Mesangial cell (primary cell): ENCODE data around the gene IPO13. TPM values are rescaled to one million over a fixed set of nuclear protein-coding genes. Genes with fewer than 3 reads are reported as not detected.

Experiments used
- total RNA-seq: library from RNA; depleted of rRNA; stranded (reverse); fragments of >200 nt; gene quantifications from 2 replicates; pipeline ENCODE4 v1.2.3, GENCODE V29; 2015

IPO13 gene, protein sequence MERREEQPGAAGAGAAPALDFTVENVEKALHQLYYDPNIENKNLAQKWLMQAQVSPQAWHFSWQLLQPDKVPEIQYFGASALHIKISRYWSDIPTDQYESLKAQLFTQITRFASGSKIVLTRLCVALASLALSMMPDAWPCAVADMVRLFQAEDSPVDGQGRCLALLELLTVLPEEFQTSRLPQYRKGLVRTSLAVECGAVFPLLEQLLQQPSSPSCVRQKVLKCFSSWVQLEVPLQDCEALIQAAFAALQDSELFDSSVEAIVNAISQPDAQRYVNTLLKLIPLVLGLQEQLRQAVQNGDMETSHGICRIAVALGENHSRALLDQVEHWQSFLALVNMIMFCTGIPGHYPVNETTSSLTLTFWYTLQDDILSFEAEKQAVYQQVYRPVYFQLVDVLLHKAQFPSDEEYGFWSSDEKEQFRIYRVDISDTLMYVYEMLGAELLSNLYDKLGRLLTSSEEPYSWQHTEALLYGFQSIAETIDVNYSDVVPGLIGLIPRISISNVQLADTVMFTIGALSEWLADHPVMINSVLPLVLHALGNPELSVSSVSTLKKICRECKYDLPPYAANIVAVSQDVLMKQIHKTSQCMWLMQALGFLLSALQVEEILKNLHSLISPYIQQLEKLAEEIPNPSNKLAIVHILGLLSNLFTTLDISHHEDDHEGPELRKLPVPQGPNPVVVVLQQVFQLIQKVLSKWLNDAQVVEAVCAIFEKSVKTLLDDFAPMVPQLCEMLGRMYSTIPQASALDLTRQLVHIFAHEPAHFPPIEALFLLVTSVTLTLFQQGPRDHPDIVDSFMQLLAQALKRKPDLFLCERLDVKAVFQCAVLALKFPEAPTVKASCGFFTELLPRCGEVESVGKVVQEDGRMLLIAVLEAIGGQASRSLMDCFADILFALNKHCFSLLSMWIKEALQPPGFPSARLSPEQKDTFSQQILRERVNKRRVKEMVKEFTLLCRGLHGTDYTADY
- 24.3 and 29.8 TPM in 2 replicates for total RNA-seq

DNA sequence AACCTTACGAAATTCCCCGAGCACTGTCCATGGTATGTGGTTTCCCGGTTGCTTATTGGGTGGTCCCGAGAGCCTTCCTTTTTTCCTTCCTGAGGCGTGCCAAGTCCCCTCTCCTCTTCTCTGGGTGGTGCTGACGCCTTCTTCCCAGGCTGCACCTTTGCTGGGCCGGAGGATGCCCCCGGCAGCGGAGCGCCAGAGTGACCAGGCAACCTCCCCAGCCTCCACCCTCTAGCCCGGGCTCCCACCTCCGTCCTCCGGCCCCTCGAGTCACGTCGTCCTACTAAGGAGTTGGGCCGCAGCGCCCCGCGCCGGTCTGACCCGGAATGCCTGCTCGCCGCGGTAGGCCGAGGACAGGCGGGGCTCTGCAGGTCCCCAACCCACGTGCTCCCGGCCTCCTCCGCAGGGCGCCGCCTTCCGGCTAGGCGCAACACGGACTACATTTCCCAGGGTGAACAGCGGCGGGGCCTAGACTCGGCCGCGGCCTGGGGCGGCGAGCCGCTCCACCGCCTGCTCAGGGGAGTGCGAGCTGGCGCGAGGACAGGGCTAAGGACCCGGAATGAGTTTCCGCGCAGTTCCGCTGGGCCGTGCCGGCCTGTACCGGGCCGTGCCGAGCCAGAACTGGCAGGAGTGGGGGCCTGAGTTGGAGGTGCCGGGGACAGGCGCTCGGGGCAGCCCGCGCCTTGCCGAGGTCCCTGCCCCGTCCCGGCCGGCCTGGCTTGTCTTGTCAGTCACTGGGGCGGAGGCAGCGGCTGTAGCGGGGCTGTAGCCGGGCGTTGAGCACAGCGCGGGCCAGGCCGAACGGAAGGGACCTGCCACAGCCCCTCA lies at the start of gene IPO13:
IPO13 (plus strand) TSS at position 715 of the 825 bp plus-strand sequence. CDS start 651 bp downstream, outside the sequence.

DNA sequence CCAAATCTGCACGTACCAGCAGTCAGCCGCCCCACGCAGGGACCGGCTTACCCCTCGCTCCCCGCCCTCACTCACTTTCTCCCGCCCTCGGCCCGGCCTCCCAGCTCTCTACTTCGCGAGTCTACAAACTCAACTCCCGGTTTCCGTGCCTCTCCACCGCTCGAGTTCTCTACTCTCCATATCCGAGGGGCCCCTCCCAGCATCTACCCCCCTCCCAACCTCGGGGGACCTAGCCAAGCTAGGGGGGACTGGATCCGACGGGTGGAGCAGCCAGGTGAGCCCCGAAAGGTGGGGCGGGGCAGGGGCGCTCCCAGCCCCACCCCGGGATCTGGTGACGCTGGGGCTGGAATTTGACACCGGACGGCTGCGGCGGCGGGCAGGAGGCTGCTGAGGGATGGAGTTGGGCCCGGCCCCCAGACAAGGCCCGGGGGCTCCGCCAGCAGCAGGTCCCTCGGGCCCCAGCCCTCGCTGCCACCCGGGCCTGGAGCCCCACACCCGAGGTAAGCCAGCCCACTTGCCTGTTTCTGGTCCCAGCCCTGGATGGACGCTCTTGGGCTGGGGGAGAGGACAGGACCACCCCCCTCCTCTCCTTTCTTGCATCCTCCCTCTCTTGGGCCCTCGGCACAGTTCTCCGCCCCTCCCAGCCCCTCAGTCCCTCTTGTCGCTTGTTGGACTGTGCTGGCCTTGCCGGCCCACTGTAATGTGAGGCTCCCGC lies 13.2 kb upstream of the IPO13 start, which contains the start of gene ARTN:
ARTN (plus strand) TSS at position 416 of the 715 bp plus-strand sequence. CDS start 1,856 bp downstream, outside the sequence.

DNA sequence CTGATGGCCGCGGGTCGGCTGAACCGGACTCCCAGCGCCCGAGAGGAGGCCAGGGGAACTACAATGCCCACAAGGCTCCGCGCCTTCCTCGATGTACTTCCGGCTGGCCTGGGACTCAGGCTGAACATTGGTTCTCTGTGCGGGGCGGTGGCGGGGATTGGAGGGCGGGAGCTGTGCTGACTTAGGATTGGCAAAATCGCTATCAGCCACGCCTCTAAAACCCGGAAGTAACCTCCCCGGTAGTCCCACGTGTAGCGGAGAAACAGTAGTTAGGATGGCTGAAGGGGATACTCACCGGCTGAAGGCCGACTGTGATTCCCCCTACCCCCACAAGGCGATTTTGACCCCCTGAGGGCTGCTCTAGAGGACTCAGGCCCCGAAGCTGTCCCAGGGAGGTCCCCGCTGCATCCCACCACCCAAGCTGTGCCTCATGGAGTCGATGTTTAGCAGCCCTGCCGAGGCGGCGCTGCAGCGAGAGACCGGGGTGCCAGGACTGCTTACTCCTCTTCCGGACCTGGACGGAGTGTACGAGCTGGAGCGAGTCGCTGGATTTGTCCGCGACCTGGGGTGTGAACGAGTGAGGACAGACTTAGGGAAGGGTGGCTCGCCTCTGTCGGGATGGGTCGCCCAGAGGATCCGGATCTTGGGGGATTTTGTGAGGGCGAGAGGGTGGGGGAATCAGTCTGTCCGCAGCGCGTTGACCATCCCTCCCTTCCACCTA lies 23.2 kb downstream of the IPO13 start, which contains the start of gene DPH2:
DPH2 (plus strand) TSS at position 265 of the 721 bp plus-strand sequence; CDS start at position 431, 166 bp downstream.

DNA sequence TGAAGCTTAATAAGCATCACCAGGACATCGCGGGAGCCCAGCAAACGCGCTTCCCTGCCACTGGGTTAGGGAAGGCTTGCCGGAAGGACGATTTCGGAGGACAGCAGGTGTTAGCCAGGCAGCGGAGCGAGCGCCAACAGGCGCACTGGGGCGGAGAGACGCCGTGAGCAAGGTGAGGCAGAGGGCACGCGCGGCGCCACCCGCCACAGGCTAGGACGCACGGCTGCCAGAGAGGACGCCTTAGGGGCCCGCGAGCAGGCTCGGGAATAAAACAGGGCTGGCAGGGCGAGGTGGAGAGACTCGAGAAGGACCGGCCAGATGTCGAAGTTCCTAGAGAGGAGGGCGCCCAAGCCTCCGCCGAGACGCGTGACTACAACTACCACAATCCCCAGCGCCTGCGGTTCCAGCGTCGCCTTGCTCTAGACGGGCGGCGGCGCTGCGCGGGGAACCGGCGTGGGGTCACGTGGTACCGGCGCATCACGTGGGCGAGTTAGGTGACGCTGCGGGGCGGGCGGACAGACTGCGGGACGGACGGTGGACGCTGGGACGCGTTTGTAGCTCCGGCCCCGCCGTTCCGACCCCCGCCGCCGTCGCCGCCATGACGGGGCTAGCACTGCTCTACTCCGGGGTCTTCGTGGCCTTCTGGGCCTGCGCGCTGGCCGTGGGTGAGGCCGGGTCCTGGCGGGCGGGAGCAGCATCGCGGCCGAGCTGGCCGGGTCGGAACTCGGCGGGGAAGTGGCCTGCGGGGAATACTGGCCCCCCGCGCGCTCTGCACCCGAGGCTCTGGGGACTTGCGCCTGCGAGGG lies 27.9 kb downstream of the IPO13 start, which contains the start of gene ATP6V0B:
ATP6V0B (plus strand) TSS at position 518 of the 806 bp plus-strand sequence; CDS start at position 599, 81 bp downstream.

DNA sequence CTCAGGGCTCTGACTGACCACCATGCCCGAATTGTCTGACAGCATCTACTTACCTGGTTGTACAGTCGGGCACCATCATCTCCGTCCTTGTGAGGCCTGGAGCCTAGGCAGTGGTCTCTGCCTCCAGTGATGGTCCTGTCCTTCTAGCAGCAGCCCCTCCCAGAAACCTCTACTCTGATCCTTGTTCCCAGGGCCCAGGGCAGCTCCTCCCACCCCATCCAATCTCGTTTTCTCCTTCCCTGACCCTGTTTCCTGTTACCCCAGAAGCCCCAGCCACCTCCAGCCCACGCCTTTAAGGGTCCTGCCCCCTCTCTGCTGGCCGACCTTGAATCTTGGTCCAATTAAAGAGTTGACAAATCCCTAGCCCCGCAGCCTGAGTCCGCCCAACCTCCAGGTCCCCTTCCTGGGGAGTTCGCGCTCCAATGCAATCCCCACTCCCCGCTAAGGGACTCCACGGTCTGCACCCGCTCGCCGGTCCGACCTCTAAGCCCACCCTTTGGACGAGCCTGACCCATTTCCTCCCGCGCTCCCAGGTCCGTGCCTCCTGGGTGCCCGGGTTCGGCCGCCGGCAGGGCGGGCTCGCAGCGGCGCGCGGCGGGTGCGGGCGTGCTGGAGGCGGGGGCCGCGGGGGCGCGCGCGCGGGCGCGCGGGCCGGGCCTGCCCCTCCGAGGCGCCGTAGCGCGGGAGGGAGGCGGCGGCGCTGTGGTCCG lies 32.0 kb downstream of the IPO13 start, which contains the start of gene B4GALT2:
B4GALT2 (plus strand) TSS at position 660 of the 710 bp plus-strand sequence. CDS start 1,951 bp downstream, outside the sequence.

DNA sequence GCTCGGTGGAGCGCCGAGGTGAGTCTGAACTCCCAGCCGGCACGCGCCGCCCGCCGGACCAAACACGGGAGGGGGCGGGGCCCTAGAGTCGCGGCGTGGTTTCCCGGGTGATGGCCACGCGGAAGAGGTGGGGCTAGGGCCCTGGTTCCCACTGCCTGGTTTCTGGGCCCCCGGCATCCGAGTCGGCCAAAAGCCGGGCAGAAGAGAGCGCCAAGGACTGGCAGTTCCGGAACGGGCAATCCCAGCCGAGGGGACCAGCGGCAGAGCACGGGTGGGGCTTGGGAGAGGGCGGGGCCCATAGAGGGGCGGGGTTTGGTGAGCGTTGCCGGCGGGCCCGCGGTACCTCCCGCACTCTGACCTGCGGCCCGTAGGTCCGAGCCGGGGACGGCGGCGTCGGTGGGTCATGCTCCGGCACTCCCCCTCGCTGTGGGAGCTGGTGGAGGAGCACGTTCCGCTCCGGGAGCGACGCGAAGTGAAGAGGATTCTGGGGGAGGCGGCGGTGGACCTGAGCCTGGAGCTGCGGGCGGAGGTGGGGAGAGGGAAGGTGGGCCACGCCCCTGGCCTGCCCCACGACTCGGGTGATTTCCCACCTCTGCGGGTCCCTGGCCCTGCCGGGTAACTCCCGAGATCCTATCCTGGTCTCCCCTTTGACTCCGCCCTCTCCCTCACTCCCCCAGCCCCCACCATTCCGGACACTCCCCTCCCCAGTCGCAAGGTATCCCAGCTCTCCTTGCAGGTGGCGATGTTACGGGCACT lies 44.9 kb downstream of the IPO13 start, which contains the start of gene CCDC24:
CCDC24 (plus strand) TSS at position 124 of the 756 bp plus-strand sequence; CDS start at position 404, 280 bp downstream.

Other genes with a start within 250 kb of the IPO13 start
- 13.9 and 15.3 TPM in 2 replicates for gene ST3GAL3, start 239.4 kb upstream of the IPO13 start, total RNA-seq
- 0.38 TPM in 1 of 2 replicates, not detected in the other for gene ARTN, start 13.1 kb upstream of the IPO13 start, total RNA-seq
- 24.5 and 40.1 TPM in 2 replicates for gene DPH2, start 23.1 kb downstream of the IPO13 start, total RNA-seq
- gene ATP6V0B, start 28.0 kb downstream of the IPO13 start, total RNA-seq, result 157 and 168 TPM in 2 replicates
- 82.8 and 165 TPM in 2 replicates for gene B4GALT2, start 32.3 kb downstream of the IPO13 start, total RNA-seq
- gene CCDC24, start 44.6 kb downstream of the IPO13 start, total RNA-seq, result 4.4 and 12.9 TPM in 2 replicates
- 8.5 and 13.9 TPM in 2 replicates for gene SLC6A9, start 84.5 kb downstream of the IPO13 start, total RNA-seq
- under 0.01 TPM in 1 of 2 replicates, not detected in the other for gene KLF17, start 171.9 kb downstream of the IPO13 start, total RNA-seq
- gene KLF18, start 194.7 kb downstream of the IPO13 start, total RNA-seq, result not detected in 2 replicates